PC-9 (cell line): ENCODE results near the gene MSH3.

Experiments
- EZH2 ChIP-seq: fragments of 200-600 bp; sonication (generic); IDR thresholded peaks from 2 replicates; pipeline ENCODE4 v1.8.0; 2017; ENCODE audit warnings: antibody characterized with exemption, low read depth
- TF ChIP-seq, protein P1 (sequence below): fragments of 200-600 bp; sonication (generic); conservative IDR thresholded peaks from 2 replicates; pipeline ENCODE4 v1.6.1; 2017; ENCODE audit warnings: mixed run types, antibody characterized with exemption, mild to moderate bottlenecking, moderate library complexity

- TF ChIP-seq, protein P1, sequence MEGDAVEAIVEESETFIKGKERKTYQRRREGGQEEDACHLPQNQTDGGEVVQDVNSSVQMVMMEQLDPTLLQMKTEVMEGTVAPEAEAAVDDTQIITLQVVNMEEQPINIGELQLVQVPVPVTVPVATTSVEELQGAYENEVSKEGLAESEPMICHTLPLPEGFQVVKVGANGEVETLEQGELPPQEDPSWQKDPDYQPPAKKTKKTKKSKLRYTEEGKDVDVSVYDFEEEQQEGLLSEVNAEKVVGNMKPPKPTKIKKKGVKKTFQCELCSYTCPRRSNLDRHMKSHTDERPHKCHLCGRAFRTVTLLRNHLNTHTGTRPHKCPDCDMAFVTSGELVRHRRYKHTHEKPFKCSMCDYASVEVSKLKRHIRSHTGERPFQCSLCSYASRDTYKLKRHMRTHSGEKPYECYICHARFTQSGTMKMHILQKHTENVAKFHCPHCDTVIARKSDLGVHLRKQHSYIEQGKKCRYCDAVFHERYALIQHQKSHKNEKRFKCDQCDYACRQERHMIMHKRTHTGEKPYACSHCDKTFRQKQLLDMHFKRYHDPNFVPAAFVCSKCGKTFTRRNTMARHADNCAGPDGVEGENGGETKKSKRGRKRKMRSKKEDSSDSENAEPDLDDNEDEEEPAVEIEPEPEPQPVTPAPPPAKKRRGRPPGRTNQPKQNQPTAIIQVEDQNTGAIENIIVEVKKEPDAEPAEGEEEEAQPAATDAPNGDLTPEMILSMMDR: no peak
- TF ChIP-seq EZH2: no peak
Observed at GRCh38 chr5:80781356-80781755, 126.9 kb downstream of the MSH3 start.
